ENCODE measurements around the gene ATXN7.

Gene ATXN7

DNA sequence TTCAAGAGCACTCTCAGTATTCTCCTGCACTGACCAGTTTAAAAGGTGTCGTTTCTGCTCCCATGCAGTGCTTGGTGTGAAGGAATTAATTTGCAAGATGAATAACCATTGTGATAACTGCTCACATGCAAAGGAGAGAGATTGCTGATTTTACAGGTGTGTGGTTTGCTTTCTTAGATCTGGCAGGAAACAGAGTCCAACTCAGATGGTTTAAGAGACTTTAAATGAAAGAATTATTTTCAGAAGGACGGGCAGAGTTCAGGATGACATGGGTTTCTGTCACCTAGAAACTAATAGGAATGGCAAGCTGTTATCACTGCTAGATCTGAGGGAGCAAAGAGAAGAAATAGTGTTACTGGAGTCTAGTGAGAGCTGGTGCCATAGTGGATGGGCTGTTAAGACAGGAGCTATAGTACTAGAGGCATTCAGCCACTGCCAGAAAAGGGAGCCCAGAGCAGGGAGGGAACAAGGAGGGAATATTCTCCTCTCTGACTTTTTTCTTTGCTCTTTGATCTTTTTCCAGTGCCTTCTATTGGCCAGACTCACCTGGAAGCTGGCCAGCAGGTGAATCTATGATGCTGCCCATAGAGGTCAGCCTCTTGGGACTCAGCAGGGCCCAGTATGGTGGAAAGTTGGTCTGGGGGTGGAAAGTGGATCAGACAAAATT, 14.9 kb downstream of the ATXN7 start:
- H3K79me2 ChIP-seq (ENCODE audit: control insufficient read depth, insufficient read depth, low read length, unreplicated experiment), result peaks cover 90% of the 10 kb centered on the region
- H3K4me1 ChIP-seq (ENCODE audit: control insufficient read depth, insufficient read depth, low read length, unreplicated experiment), result peaks cover 16% of the 10 kb centered on the region
- H3K27me3 ChIP-seq (ENCODE audit: insufficient read depth, low read length), result no peaks in the 10 kb centered on the region
- H3K36me3 ChIP-seq (ENCODE audit: insufficient read depth, low read length), result no peaks in the 10 kb centered on the region
- H3K27ac ChIP-seq (ENCODE audit: low read depth, low read length), result no peak overlapping the region
- H3K4me3 ChIP-seq (ENCODE audit: low read depth, low read length), result no peak overlapping the region
- H2AFZ ChIP-seq (ENCODE audit: low read length, unreplicated experiment), result no peak overlapping the region

DNA sequence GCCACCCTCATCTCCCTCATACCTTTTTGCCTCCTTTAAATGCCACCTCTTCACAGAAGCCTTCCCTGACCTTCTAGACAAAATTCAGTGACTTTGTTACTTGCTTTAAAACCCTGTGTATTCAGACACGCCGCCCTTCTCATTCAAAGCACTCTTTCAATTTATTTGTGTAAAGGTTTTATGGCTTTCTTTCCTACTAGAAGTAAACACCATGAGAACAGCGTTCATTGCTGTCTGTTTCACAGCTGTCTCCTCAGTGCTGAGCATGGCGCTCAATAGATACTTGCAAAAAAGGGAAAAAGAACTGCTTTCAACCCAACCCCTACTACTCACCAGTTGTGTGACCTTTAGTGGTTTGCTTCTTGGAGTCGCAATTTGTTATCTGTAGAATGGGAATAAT, 17.0 kb downstream of the ATXN7 start:
- Histone ChIP-seq H2AFZ (ENCODE audit: low read length, unreplicated experiment) (no peak overlapping the region), H3K4me1 (ENCODE audit: control insufficient read depth, insufficient read depth, low read length, unreplicated experiment) (peaks cover 16% of the 10 kb centered on the region), H3K79me2 (ENCODE audit: control insufficient read depth, insufficient read depth, low read length, unreplicated experiment) (peaks cover 84% of the 10 kb centered on the region), H3K27me3 (ENCODE audit: insufficient read depth, low read length) (no peaks in the 10 kb centered on the region), H3K4me3 (ENCODE audit: low read depth, low read length) (no peak overlapping the region), H3K27ac (ENCODE audit: low read depth, low read length) (no peak overlapping the region), H3K36me3 (ENCODE audit: insufficient read depth, low read length) (0 out of 2 replicates have a peak, but pooled peaks cover 6% of the 10 kb centered on the region)

DNA sequence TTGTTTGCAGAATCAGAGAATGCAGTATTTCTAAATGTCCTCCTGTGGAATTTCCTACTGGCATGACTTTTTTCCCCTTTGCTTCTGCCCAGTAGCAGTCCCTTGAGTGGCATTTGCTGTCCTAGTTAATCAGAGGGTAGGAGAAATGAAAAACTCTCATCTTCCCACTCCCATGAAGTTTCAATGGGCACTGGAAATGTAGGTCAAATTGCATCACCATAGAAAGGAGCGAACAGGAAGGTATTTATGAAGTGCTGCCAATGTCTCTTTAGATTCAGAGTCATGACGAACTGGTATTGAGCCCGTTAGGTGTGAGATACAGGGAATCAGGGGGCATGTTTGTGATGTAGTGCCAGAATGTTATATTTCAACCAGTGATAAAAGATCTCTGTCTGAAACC, 23.2 kb downstream of the ATXN7 start:
- no peak overlapping the region for H3K4me3 ChIP-seq (ENCODE audit: low read depth, low read length)
- peaks cover 6% of the 10 kb centered on the region; the same call in 1 of the 2 replicates for H3K36me3 ChIP-seq (ENCODE audit: insufficient read depth, low read length)
- H3K27me3 ChIP-seq (ENCODE audit: insufficient read depth, low read length), result no peaks in the 10 kb centered on the region
- no peaks in the 10 kb centered on the region for H3K4me1 ChIP-seq (ENCODE audit: control insufficient read depth, insufficient read depth, low read length, unreplicated experiment)
- no peak overlapping the region for H2AFZ ChIP-seq (ENCODE audit: low read length, unreplicated experiment)
- H3K79me2 ChIP-seq (ENCODE audit: control insufficient read depth, insufficient read depth, low read length, unreplicated experiment), result peaks cover 66% of the 10 kb centered on the region
- H3K27ac ChIP-seq (ENCODE audit: low read depth, low read length), result no peak overlapping the region

DNA sequence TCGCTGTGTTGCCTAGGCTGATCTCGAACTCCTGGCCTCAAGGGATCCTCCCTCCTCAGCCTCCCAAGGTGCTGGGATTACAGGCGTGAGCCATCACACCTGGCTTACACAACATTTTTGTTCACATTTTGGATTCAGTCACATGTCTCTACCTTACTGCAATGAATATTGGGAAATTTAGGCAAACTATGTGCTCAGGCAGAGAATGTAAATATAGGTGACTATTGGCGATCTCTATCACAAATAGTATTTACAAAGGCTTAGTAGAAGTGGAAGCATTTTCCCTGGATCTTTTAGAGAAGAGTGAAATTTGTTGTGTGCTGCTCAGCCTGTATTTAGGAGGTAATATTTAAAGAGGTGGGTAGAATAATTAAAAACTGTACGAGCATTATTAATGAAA, 27.9 kb downstream of the ATXN7 start:
- Histone ChIP-seq H2AFZ (ENCODE audit: low read length, unreplicated experiment) (no peak overlapping the region), H3K27me3 (ENCODE audit: insufficient read depth, low read length) (no peaks in the 10 kb centered on the region), H3K79me2 (ENCODE audit: control insufficient read depth, insufficient read depth, low read length, unreplicated experiment) (peaks cover 53% of the 10 kb centered on the region), H3K4me1 (ENCODE audit: control insufficient read depth, insufficient read depth, low read length, unreplicated experiment) (peaks cover 14% of the 10 kb centered on the region), H3K27ac (ENCODE audit: low read depth, low read length) (no peak overlapping the region), H3K36me3 (ENCODE audit: insufficient read depth, low read length) (no peaks in the 10 kb centered on the region; the same call in 1 of the 2 replicates), H3K4me3 (ENCODE audit: low read depth, low read length) (no peak overlapping the region)

DNA sequence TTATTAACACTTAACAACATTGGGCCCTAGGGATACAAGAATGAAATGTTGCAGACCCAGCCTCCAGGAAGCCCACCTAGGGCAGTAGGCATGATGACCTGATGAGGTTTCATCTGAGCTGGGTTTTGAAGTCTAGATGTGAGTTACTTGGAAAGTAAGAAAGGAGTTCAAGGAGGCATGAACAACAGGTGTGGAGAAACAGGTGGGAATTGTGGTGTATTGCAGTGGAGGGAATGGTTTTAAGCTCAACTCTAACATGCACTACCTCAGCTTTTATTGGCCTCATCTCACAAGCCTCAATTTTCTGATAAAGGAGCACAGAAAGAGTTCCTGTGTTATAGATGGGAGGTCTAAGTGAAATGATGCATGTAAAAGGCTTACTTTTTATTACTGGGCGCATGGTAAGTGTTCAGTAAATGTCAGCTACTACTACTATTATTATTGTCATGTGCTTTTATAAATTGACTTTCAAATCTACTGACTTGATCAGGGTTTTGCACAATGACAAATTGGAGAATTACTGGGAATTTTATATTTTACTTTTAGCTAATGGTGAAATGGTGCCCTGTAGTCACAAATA, 29.2 kb downstream of the ATXN7 start:
- H3K27ac ChIP-seq (ENCODE audit: low read depth, low read length), result no peak overlapping the region
- H3K4me1 ChIP-seq (ENCODE audit: control insufficient read depth, insufficient read depth, low read length, unreplicated experiment), result peaks cover 14% of the 10 kb centered on the region
- no peak overlapping the region for H2AFZ ChIP-seq (ENCODE audit: low read length, unreplicated experiment)
- no peaks in the 10 kb centered on the region for H3K27me3 ChIP-seq (ENCODE audit: insufficient read depth, low read length)
- H3K4me3 ChIP-seq (ENCODE audit: low read depth, low read length), result no peak overlapping the region
- H3K36me3 ChIP-seq (ENCODE audit: insufficient read depth, low read length), result no peaks in the 10 kb centered on the region; the same call in 1 of the 2 replicates
- H3K79me2 ChIP-seq (ENCODE audit: control insufficient read depth, insufficient read depth, low read length, unreplicated experiment), result peaks cover 51% of the 10 kb centered on the region

DNA sequence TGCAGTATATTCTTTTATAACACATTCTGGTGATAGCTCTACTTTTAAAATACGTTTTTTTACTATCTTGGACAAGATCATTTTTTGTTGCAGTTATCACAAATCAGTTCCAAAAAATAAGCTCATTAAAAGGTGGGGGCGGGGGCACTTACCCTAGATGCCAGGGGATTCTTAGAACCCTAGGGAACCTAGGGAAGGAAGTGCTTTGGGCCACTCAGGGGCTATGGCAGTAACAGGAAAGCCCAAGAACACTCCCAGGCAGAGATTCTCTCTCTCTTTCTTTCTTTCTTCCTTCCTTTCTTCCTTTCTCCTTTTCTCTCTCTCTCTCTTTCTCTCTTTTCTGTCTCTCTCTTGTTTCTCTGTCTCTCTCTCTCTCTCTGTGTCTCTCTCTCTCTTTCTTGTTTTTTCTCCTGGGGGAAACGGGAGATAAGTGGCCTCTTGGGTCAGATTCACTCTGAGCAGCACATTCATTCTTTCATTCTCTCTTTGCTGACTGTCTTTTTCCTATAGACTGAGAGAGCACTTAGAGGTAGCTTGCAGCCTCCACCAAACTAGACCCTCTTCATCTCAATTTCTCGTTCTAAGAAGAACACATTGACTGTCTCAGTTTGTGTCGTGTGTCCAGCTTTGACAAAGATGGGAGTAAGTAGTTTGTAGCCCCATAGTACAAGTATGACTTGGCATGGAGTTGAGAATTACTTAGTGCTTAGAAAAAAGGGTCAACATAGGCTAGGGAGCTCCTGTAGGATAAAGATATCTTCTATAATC, 31.9 kb downstream of the ATXN7 start:
- Histone ChIP-seq H2AFZ (ENCODE audit: low read length, unreplicated experiment) (no peak overlapping the region), H3K4me1 (ENCODE audit: control insufficient read depth, insufficient read depth, low read length, unreplicated experiment) (peaks cover 14% of the 10 kb centered on the region), H3K4me3 (ENCODE audit: low read depth, low read length) (no peak overlapping the region), H3K27me3 (ENCODE audit: insufficient read depth, low read length) (no peaks in the 10 kb centered on the region), H3K36me3 (ENCODE audit: insufficient read depth, low read length) (peaks cover 6% of the 10 kb centered on the region; the same call in 1 of the 2 replicates), H3K27ac (ENCODE audit: low read depth, low read length) (no peak overlapping the region), H3K79me2 (ENCODE audit: control insufficient read depth, insufficient read depth, low read length, unreplicated experiment) (peaks cover 35% of the 10 kb centered on the region)

DNA sequence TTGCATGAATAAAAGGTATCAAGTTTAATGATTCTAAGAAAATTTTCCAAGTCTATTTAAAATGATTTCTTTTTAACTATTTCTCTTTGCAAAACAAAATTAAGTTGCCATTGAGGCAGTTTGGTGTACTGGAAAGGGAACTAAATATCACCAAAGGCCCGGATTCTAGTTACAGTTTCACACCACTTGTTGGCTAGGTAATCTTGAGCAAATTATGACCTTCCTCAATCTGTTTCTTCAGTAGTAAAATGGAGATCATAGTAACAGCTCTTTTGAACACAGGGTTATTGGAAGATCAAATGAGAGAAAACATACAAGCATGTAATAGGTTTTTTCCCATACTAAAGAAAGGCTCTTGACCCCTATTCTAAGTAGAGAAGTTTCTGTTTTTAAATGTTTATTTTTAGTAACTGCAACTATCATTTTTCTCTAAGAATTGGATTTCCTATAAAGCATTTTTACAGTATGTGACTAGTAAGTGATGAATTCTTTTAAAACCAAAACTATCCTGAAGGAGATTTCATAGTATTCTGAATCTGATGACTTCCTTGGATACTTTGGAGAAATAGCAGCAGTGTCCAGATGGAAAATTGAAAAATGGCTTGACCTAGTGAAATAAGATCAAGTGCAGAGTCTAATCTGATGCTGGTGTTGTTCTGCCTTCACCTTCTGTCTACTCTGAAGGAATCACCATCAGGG, 32.8 kb downstream of the ATXN7 start:
- peaks cover 14% of the 10 kb centered on the region for H3K4me1 ChIP-seq (ENCODE audit: control insufficient read depth, insufficient read depth, low read length, unreplicated experiment)
- H3K4me3 ChIP-seq (ENCODE audit: low read depth, low read length), result no peak overlapping the region
- peaks cover 11% of the 10 kb centered on the region; the same call in 1 of the 2 replicates for H3K36me3 ChIP-seq (ENCODE audit: insufficient read depth, low read length)
- peaks cover 38% of the 10 kb centered on the region for H3K79me2 ChIP-seq (ENCODE audit: control insufficient read depth, insufficient read depth, low read length, unreplicated experiment)
- H2AFZ ChIP-seq (ENCODE audit: low read length, unreplicated experiment), result no peak overlapping the region
- no peak overlapping the region for H3K27ac ChIP-seq (ENCODE audit: low read depth, low read length)
- no peaks in the 10 kb centered on the region for H3K27me3 ChIP-seq (ENCODE audit: insufficient read depth, low read length)

DNA sequence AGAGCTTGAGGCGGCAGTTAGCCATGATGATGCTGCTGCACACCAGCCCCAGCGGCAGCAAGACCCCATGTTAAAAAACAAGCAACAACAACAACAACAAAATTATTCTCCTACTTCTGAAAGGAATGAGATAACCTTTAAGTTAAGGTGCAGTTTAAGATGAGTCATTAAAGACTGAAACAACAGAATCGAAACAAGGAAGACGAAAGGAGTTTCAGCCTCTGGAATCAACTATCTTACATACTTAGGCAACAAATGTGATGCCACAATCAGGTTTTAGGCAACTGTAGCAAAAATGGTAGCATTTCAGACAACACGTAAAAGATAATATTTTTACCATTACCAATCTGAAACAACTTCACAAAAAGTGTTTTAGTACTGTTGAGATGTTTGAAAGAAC, 36.3 kb downstream of the ATXN7 start:
- no peaks in the 10 kb centered on the region for H3K27me3 ChIP-seq (ENCODE audit: insufficient read depth, low read length)
- H3K4me1 ChIP-seq (ENCODE audit: control insufficient read depth, insufficient read depth, low read length, unreplicated experiment), result peaks cover 19% of the 10 kb centered on the region
- H3K27ac ChIP-seq (ENCODE audit: low read depth, low read length), result no peak overlapping the region
- H3K36me3 ChIP-seq (ENCODE audit: insufficient read depth, low read length), result peaks cover 14% of the 10 kb centered on the region; the same call in 1 of the 2 replicates
- peaks cover 17% of the 10 kb centered on the region for H3K79me2 ChIP-seq (ENCODE audit: control insufficient read depth, insufficient read depth, low read length, unreplicated experiment)
- no peak overlapping the region for H2AFZ ChIP-seq (ENCODE audit: low read length, unreplicated experiment)
- H3K4me3 ChIP-seq (ENCODE audit: low read depth, low read length), result no peak overlapping the region

DNA sequence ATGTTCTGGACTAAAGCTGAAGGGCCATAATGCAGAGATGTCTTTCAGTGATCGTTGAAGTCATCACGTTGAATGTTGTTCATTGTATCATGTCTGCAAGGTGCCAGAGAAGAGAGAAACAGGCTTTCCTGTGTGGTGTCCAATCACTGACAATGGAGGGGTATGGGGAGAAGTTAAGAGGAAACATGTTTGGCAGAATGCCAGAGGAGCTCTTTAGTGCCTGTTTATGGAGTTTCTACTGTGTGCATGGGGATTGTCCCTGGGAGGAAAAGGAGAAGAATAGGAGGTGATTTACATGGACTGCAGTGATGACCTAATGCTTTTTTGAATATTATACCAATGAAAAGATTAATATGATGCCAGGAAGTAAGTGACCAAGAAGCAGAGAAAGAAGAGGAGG, 36.8 kb downstream of the ATXN7 start:
- peaks cover 14% of the 10 kb centered on the region for H3K79me2 ChIP-seq (ENCODE audit: control insufficient read depth, insufficient read depth, low read length, unreplicated experiment)
- H3K27ac ChIP-seq (ENCODE audit: low read depth, low read length), result no peak overlapping the region
- no peak overlapping the region for H2AFZ ChIP-seq (ENCODE audit: low read length, unreplicated experiment)
- peaks cover 15% of the 10 kb centered on the region for H3K4me1 ChIP-seq (ENCODE audit: control insufficient read depth, insufficient read depth, low read length, unreplicated experiment)
- H3K4me3 ChIP-seq (ENCODE audit: low read depth, low read length), result no peak overlapping the region
- H3K27me3 ChIP-seq (ENCODE audit: insufficient read depth, low read length), result no peaks in the 10 kb centered on the region
- peaks cover 14% of the 10 kb centered on the region; the same call in 1 of the 2 replicates for H3K36me3 ChIP-seq (ENCODE audit: insufficient read depth, low read length)

Data from ACC112 (cell line).